H1 (cell line): ENCODE results near the gene COPS7A. TPM values are rescaled to one million over a fixed set of nuclear protein-coding genes. Genes with fewer than 3 reads are reported as not detected.

Source experiments
- CTCF ChIA-PET: fragments of 300-600 bp; sonication (Branson Sonifier 250); formaldehyde crosslinking; loops from one replicate; lab custom pipeline; 2021; ENCODE audit not compliant: partially characterized antibody; lab: Charles Lee
- POLR2A ChIA-PET: fragments of 300-600 bp; sonication (Branson Sonifier 250); formaldehyde crosslinking; loops from one replicate; lab custom pipeline; 2021; ENCODE audit warnings: inconsistent platforms; ENCODE audit not compliant: partially characterized antibody; lab: Charles Lee
- DNase-seq, 2 experiments: peaks; one replicate each; pipeline versions ENCODE4 v3.0.0 to v3.0.0-alpha.2; 2010 to 2022; ENCODE audit warnings: low spot score in 2 of 2, low read depth in 1 of 2, mixed read lengths in 1 of 2
- FAIRE-seq: peaks from 2 replicates; lab custom pipeline; 2011; peaks lifted over from hg19 to GRCh38; lab: Jason Lieb, UNC
- H2AFZ ChIP-seq: 2 replicates; pipeline ENCODE4 v1.8.1; 2012; ENCODE audit warnings: low read length, inconsistent platforms
- H2AK5ac ChIP-seq: 2 replicates; pipeline ENCODE4 v1.6.1; 2013; ENCODE audit warnings: low read depth, low read length
- H2BK120ac ChIP-seq: replicated peaks from 2 replicates; pipeline ENCODE3; 2013; ENCODE audit warnings: low read depth, low read length, inconsistent platforms
- H2BK12ac ChIP-seq: 2 replicates; pipeline ENCODE4 v1.6.1; 2013; ENCODE audit warnings: low read depth, low read length
- H2BK15ac ChIP-seq: 2 replicates; pipeline ENCODE4 v1.6.1; 2013; ENCODE audit warnings: low read length
- H2BK20ac ChIP-seq: 2 replicates; pipeline ENCODE4 v1.6.1; 2013; ENCODE audit warnings: low read length
- H2BK5ac ChIP-seq: 2 replicates; pipeline ENCODE4 v1.6.1; 2013; ENCODE audit warnings: low read depth, low read length
- H3K14ac ChIP-seq: 2 replicates; pipeline ENCODE4 v1.6.1; 2013; ENCODE audit warnings: inconsistent platforms; ENCODE audit not compliant: insufficient read length
- H3K18ac ChIP-seq: 2 replicates; pipeline ENCODE4 v1.6.1; 2013; ENCODE audit warnings: low read length; ENCODE audit errors: extremely low read depth
- H3K23ac ChIP-seq: 2 replicates; pipeline ENCODE4 v1.6.1; 2013; ENCODE audit warnings: inconsistent platforms; ENCODE audit not compliant: insufficient read length
- H3K23me2 ChIP-seq: 2 replicates; pipeline ENCODE4 v1.6.1; 2013; ENCODE audit warnings: low read depth, low read length
- H3K27ac ChIP-seq: 2 replicates; pipeline ENCODE4 v1.6.1; 2011; ENCODE audit warnings: low read depth, low read length, inconsistent platforms
- H3K27me3 ChIP-seq, 4 experiments: replicated peaks in 1 of 4; 1 replicate in 1 of 4; 2 replicates in 3 of 4; pipeline versions ENCODE4 v1.6.1 to v1.8.1; 2011 to 2013; ENCODE audit warnings: low read length in 3 of 4, mild to moderate bottlenecking in 3 of 4, inconsistent platforms in 2 of 4, mixed read lengths in 2 of 4, moderate library complexity in 1 of 4; ENCODE audit not compliant: control insufficient read depth in 3 of 4, insufficient read depth in 3 of 4; ENCODE audit errors: extremely low read depth in 1 of 4
- H3K36me3 ChIP-seq, 4 experiments: 2 replicates each; pipeline versions ENCODE4 v1.6.1 to v1.8.1; 2011 to 2013; ENCODE audit warnings: mild to moderate bottlenecking in 4 of 4, low read length in 3 of 4, moderate library complexity in 2 of 4, control low read depth in 1 of 4, inconsistent platforms in 1 of 4; ENCODE audit not compliant: insufficient read depth in 4 of 4, control insufficient read depth in 2 of 4
- H3K4ac ChIP-seq: replicated peaks from 2 replicates; pipeline ENCODE3; 2013; ENCODE audit warnings: low read length, low read depth, mixed read lengths, inconsistent platforms; ENCODE audit not compliant: insufficient read length
- H3K4me1 ChIP-seq, 4 experiments: replicated peaks in 1 of 4; 1 replicate in 1 of 4; 2 replicates in 3 of 4; pipeline versions ENCODE4 v1.6.1 to v1.8.1; 2011 to 2013; ENCODE audit warnings: low read length in 3 of 4, inconsistent platforms in 2 of 4, mixed read lengths in 1 of 4; ENCODE audit not compliant: insufficient read depth in 4 of 4, control insufficient read depth in 3 of 4
- H3K4me2 ChIP-seq, 2 experiments: 2 replicates each; pipeline versions ENCODE4 v1.6.1 to v1.8.1; 2011 to 2013; ENCODE audit warnings: low read depth in 2 of 2, low read length in 2 of 2, control low read depth in 1 of 2, inconsistent platforms in 1 of 2, mild to moderate bottlenecking in 1 of 2; ENCODE audit not compliant: insufficient read depth in 1 of 2
- H3K4me3 ChIP-seq, 4 experiments: fragments of 200-600, 300-600 bp in 1 of 4; sonication (generic), shearing (Covaris generic), sonication (Bioruptor Twin) in 1 of 4; 2 replicates each; pipeline versions ENCODE4 v1.5.1 to v1.8.1; 2011 to 2016; ENCODE audit warnings: low read length in 4 of 4, low read depth in 3 of 4, control low read depth in 2 of 4, inconsistent platforms in 2 of 4, mild to moderate bottlenecking in 2 of 4, mixed read lengths in 1 of 4, moderate library complexity in 1 of 4; ENCODE audit not compliant: insufficient read depth in 2 of 4; ENCODE audit errors: extremely low read depth in 1 of 4
- H3K56ac ChIP-seq: replicated peaks from 2 replicates; pipeline ENCODE3; 2013; ENCODE audit warnings: low read depth, mild to moderate bottlenecking, mixed read lengths, low read length, inconsistent platforms; ENCODE audit not compliant: insufficient read length
- H3K79me1 ChIP-seq: 2 replicates; pipeline ENCODE4 v1.6.1; 2013; ENCODE audit warnings: low read depth, low read length, control low read depth
- H3K79me2 ChIP-seq, 2 experiments: 2 replicates each; pipeline versions ENCODE4 v1.6.1 to v1.8.1; 2012 to 2013; ENCODE audit warnings: low read length in 2 of 2, mild to moderate bottlenecking in 2 of 2, inconsistent platforms in 1 of 2; ENCODE audit not compliant: insufficient read depth in 2 of 2, control insufficient read depth in 1 of 2
- H3K9ac ChIP-seq, 4 experiments: replicated peaks in 1 of 4; 1 replicate in 1 of 4; 2 replicates in 3 of 4; pipeline versions ENCODE4 v1.6.1 to v1.8.1; 2011 to 2013; ENCODE audit warnings: low read depth in 3 of 4, low read length in 3 of 4, control low read depth in 2 of 4, mild to moderate bottlenecking in 2 of 4, moderate library complexity in 2 of 4, inconsistent platforms in 1 of 4; ENCODE audit errors: extremely low read depth in 1 of 4
- H3K9me3 ChIP-seq, 2 experiments: 2 replicates each; pipeline versions ENCODE4 v1.6.1 to v1.8.1; 2012 to 2013; ENCODE audit warnings: mild to moderate bottlenecking in 2 of 2, moderate library complexity in 2 of 2, control low read depth in 1 of 2, inconsistent platforms in 1 of 2, low read depth in 1 of 2, low read length in 1 of 2, mixed read lengths in 1 of 2; ENCODE audit not compliant: insufficient read depth in 2 of 2
- H4K20me1 ChIP-seq, 2 experiments: replicated peaks in 1 of 2; 2 replicates each; pipeline versions ENCODE3 to v1.8.1; 2011 to 2013; ENCODE audit warnings: inconsistent platforms in 2 of 2, low read length in 2 of 2, mild to moderate bottlenecking in 1 of 2; ENCODE audit not compliant: insufficient read depth in 2 of 2, control insufficient read depth in 1 of 2
- H4K5ac ChIP-seq: 2 replicates; pipeline ENCODE4 v1.6.1; 2013; ENCODE audit warnings: low read length, low read depth, mixed read lengths, inconsistent platforms; ENCODE audit not compliant: insufficient read length
- H4K8ac ChIP-seq: 2 replicates; pipeline ENCODE4 v1.8.0; 2013; ENCODE audit warnings: mild to moderate bottlenecking, moderate library complexity, low read length, inconsistent platforms; ENCODE audit not compliant: insufficient read depth; ENCODE audit errors: extremely low read depth
- H4K91ac ChIP-seq: replicated peaks from 2 replicates; pipeline ENCODE3; 2013; ENCODE audit warnings: low read length, mixed read lengths, inconsistent platforms; ENCODE audit not compliant: insufficient read length
- BCL11A ChIP-seq, 2 experiments: IDR thresholded peaks; one replicate each; pipeline ENCODE4 v1.6.1; 2011; ENCODE audit warnings: low read depth in 2 of 2, low read length in 2 of 2, mild to moderate bottlenecking in 2 of 2
- FOSL1 ChIP-seq: IDR thresholded peaks from 2 replicates; pipeline ENCODE4 v1.6.1; 2011; ENCODE audit warnings: mild to moderate bottlenecking, low read depth, low read length, moderate library complexity; ENCODE audit not compliant: insufficient read depth
- GTF2F1 ChIP-seq: IDR thresholded peaks from 2 replicates; pipeline ENCODE4 v1.6.1; 2012; ENCODE audit warnings: low read depth, low read length, improper control_type of control experiment, borderline replicate concordance
- HDAC2 ChIP-seq, 2 experiments: fragments of 300-600 bp in 1 of 2; sonication (generic) in 1 of 2; IDR thresholded peaks; 2 replicates each; pipeline ENCODE4 v1.6.1; 2011 to 2012; ENCODE audit warnings: low read depth in 2 of 2, low read length in 2 of 2, mild to moderate bottlenecking in 2 of 2, moderate library complexity in 2 of 2, borderline replicate concordance in 1 of 2, inconsistent platforms in 1 of 2
- KDM4A ChIP-seq: IDR thresholded peaks from one replicate; pipeline ENCODE4 v1.7.1; 2012; ENCODE audit warnings: low read depth, mild to moderate bottlenecking, moderate library complexity, low read length, inconsistent platforms; ENCODE audit not compliant: severe bottlenecking
- PHF8 ChIP-seq: fragments of 200-600 bp; sonication (generic); conservative IDR thresholded peaks from 2 replicates; pipeline ENCODE4 v1.7.1; 2012; ENCODE audit warnings: low read depth, mild to moderate bottlenecking, inconsistent platforms, low read length, moderate library complexity
- POLR2AphosphoS5 ChIP-seq: IDR thresholded peaks from 2 replicates; pipeline ENCODE4 v1.6.1; 2011; ENCODE audit warnings: low read depth, low read length
- RAD21 ChIP-seq, 2 experiments: IDR thresholded peaks in 1 of 2; conservative IDR thresholded peaks in 1 of 2; 2 replicates each; pipeline ENCODE4 v1.6.1; 2011; ENCODE audit warnings: low read depth in 2 of 2, low read length in 2 of 2, improper control_type of control experiment in 1 of 2, inconsistent platforms in 1 of 2, mild to moderate bottlenecking in 1 of 2, moderate library complexity in 1 of 2
- SIX5 ChIP-seq: IDR thresholded peaks from 2 replicates; pipeline ENCODE4 v1.6.1; 2011; ENCODE audit warnings: mild to moderate bottlenecking, low read depth, low read length
- SP1 ChIP-seq: IDR thresholded peaks from 2 replicates; pipeline ENCODE4 v1.6.1; 2011; ENCODE audit warnings: low read depth, low read length
- TBP ChIP-seq: IDR thresholded peaks from 2 replicates; pipeline ENCODE4 v1.6.1; 2011; ENCODE audit warnings: low read depth, low read length, improper control_type of control experiment
- WGBS, 2 experiments: shearing (Covaris generic) in 1 of 2; methylation state at CpG; one replicate each; pipeline versions ENCODE4 v1.1.6 to v1.1.7; 2013 to 2015; ENCODE audit warnings: low lambda C conversion rate in 2 of 2, mixed read lengths in 2 of 2, inconsistent platforms in 1 of 2, low coverage in 1 of 2, missing lambda C conversion rate in 1 of 2; ENCODE audit not compliant: insufficient replicate concordance in 2 of 2, insufficient coverage in 1 of 2, insufficient read length in 1 of 2; ENCODE audit errors: extremely low coverage in 1 of 2, missing lambda C conversion rate in 1 of 2; 5-methylcytosine and 5-hydroxymethylcytosine counted together
- polyA plus RNA-seq, 7 experiments: library from polyadenylated mRNA; depleted of rRNA in 3 of 7; stranded (reverse) in 5 of 7; unstranded in 2 of 7; fragments of >200 nt in 5 of 7; fragments of 200-250 nt in 2 of 7; gene quantifications; 1 replicate in 5 of 7; 2 replicates in 1 of 7; 4 replicates in 1 of 7; pipeline versions ENCODE4 v1.2.1 to v1.2.3, GENCODE V29; 2011 to 2013; ENCODE audit warnings: missing spikeins in 2 of 7, mixed read lengths in 2 of 7
- total RNA-seq: library from RNA; stranded (reverse); fragmentation: NEBNext Ultra II Directional; extraction: Animal tissue kit (Norgen Biotek cat#: 25700); gene quantifications from 2 replicates; pipeline ENCODE4 v1.2.1, GENCODE V29; 2021

The COPS7A gene
- total and polyA plus RNA-seq, 2 of the 8 experiments (the other 6 are each of a cell fraction or from before 2014, with no cell fraction given), result 44.5 to 95.9 TPM

DNA sequence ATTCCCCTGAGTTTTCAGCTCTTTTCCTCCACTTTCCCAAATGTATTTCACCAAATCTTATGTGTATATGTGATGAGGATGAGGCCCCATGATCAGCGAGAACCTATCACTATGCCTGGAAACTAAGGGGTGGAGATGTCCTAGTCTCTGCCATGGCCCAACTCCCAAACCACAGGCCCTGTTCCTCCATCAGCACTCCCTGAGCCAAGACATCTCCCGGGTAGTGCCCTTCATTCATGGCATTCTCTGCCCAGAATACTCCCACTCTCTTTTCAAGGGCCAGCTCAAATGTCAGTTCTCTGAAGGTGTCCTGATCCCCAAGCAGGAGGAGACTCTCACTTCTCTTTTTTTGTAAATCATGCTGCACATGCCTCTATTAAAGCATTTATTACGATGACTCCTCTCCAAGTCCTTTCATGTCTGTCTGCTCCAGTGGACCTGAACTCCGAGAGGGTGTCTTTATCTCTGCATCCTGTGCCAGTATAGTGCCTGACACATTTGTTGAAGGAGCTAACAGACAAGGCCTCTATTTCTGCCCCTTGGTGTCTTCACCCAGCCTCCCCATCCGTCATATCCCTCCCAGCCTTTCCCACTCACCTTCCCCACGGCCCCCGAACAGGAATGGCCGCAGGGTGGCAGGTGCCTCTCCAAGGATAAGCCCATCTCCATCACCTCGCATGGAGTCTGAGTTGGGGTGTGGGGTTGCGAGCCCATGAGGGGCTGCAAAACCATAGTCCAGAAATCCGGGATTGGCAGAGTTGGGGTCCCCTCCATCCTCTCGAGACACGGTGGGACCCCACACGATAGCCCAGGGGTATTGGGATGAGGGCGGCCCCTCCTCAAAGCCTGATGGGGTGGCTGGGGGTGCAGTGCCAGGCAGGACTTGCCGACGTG lies 26.9 kb upstream of the COPS7A start:
- POLR2A ChIA-PET, result interaction anchor here (0.9 to 3.1 kb wide), 9 partner anchors 8 to 162 kb away, joined by 3 to 32 read pairs (median 6); partner anchors contain the start of genes GAPDH and ZNF384
- CTCF ChIA-PET, result interaction anchor here (0.6 to 4.5 kb wide), 13 partner anchors 10 to 247 kb away, joined by 3 to 39 read pairs (median 4); partner anchors contain the start of genes C12orf57 and RNU7-1
- Histone ChIP-seq H3K18ac (no peak overlapping the region), H3K79me1 (no peaks in the 10 kb centered on the region; the same call in 1 of the 2 replicates), H2BK20ac (no peak overlapping the region), H3K23ac (no peak overlapping the region), H4K20me1 (no peaks in the 10 kb centered on the region), H2BK12ac (no peak overlapping the region), H3K23me2 (peaks cover 16% of the 10 kb centered on the region), H3K9me3 (no peaks in the 10 kb centered on the region), H2AFZ (no peak overlapping the region), H4K8ac (no peak overlapping the region), H2BK15ac (no peak overlapping the region), H4K91ac (no peak overlapping the region), H3K56ac (no peak overlapping the region), H3K27me3 (peaks cover 0 to 16% (median 14%) of the 10 kb centered on the region in 4 experiments; a peak in 6 of 7 replicates), H3K4me2 (no peak overlapping the region), H3K79me2 (no peaks in the 10 kb centered on the region), H3K4me3 (no peak overlapping the region), H2BK5ac (no peak overlapping the region), H3K27ac (no peak overlapping the region), H2BK120ac (no peak overlapping the region), H3K14ac (no peak overlapping the region), H3K4me1 (peaks cover 0 to 7% (median 4%) of the 10 kb centered on the region in 4 experiments; a peak in 3 of 7 replicates), H3K4ac (no peak overlapping the region), H2AK5ac (no peak overlapping the region), H4K5ac (no peak overlapping the region), H3K9ac (no peak overlapping the region), H3K36me3 (peaks cover 0 to 3% (median 1%) of the 10 kb centered on the region in 4 experiments; a peak in 1 of 8 replicates)
- WGBS, 2 experiments, result 92% methylated on average over 17 of the region's 17 CpGs; no CpG with 5 or more reads in 1 of the 2 experiments
- FAIRE-seq, result no peak
- no peak for DNase-seq
- TF ChIP-seq BCL11A (IDR thresholded peaks at IDR 0.05; ENCODE audit: low read depth in 2 of 2, low read length in 2 of 2) (no peak), PHF8 (no peak), KDM4A (no peak), RAD21 (IDR thresholded peaks at IDR 0.05 in 1 of 2, conservative IDR thresholded peaks at IDR 0.05 in 1 of 2; ENCODE audit: low read depth in 2 of 2, low read length in 2 of 2) (no peak), POLR2AphosphoS5 (no peak), HDAC2 (IDR thresholded peaks at IDR 0.05; ENCODE audit: borderline replicate concordance in 1 of 2, low read depth in 2 of 2, low read length in 2 of 2) (no peak), GTF2F1 (no peak), FOSL1 (no peak), SP1 (no peak), TBP (no peak), SIX5 (no peak)
